ENCODE measurements around the gene PRICKLE3.

GRCh38 chrX:49133759-49134158 lies 52.4 kb downstream of the PRICKLE3 start:
- TF ChIP-seq CTCF (conservative IDR thresholded peaks at IDR 0.05; ENCODE audit: low read depth in 2 of 2) (no peak), REST (IDR thresholded peaks at IDR 0.05; ENCODE audit: unreplicated experiment) (no peak)
